Measurements from ENCODE around the gene DACH1.
A peak's percentile ranks its signal among the peaks of the same experiment; 100 is the strongest.

DACH1 gene

DNA sequence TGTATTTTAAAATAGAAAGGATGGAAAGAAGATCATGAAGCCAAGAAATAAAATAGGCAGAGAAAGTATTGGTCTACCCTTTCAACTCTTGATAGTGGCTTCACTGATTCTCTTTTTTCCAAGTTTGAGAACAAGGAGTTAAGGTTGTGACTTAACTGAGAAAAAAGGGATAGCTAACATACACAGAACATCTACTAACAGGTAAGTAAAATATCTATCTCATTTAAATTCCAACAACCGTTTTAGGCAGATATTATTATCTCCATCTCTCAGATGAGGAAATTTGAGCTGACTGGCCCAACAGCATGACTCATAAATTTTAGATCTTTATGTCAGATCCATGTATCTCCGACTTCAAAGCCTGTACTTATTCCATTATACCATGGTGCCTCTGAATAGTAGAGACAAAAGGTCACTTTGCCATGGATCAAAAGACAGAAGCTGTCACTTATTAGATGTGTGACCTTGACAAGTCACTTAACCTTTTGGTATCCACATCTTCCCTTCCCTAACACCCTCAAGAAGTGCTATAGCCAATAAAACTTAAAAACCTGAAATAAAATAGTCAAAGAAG, 152.1 kb downstream of the DACH1 start:
- Histone ChIP-seq H3K4me2 (ENCODE audit: insufficient read depth, low read length, poor library complexity, severe bottlenecking) (no peak overlapping the region), H3K9ac (ENCODE audit: low read depth, low read length, poor library complexity) (no peak overlapping the region), H4K8ac (ENCODE audit: low read depth, low read length) (no peak overlapping the region), H3K4me3 (ENCODE audit: low read length in 2 of 2) (no peak overlapping the region), H4K91ac (ENCODE audit: low read depth, low read length, poor library complexity) (no peak overlapping the region), H3K4me1 (ENCODE audit: control insufficient read depth in 2 of 2, insufficient read depth in 1 of 2, low read depth in 1 of 2, low read length in 2 of 2) (peaks cover 1 to 7% of the 10 kb centered on the region in 2 donors), H3K79me1 (ENCODE audit: low read depth, low read length) (no peaks in the 10 kb centered on the region), H2BK15ac (ENCODE audit: low read length) (no peak overlapping the region), H3K18ac (ENCODE audit: low read length) (no peak overlapping the region), H3K23ac (ENCODE audit: low read depth, low read length, poor library complexity) (no peak overlapping the region), H3K14ac (ENCODE audit: low read length) (no peak overlapping the region), H3K27me3 (ENCODE audit: control insufficient read depth in 3 of 3, insufficient read depth in 3 of 3, low read depth in 1 of 3, low read length in 3 of 3) (no peaks in the 10 kb centered on the region), H3K4ac (ENCODE audit: low read length) (no peak overlapping the region), H2AFZ (ENCODE audit: low read length) (no peak overlapping the region), H2AK5ac (ENCODE audit: low read depth, low read length) (no peak overlapping the region), H3K27ac (replicated peaks; ENCODE audit: low read length) (no peak overlapping the region), H2BK5ac (ENCODE audit: low read length) (no peak overlapping the region), H3K9me3 (replicated peaks in 1 of 2; ENCODE audit: control insufficient read depth in 2 of 2, insufficient read depth in 1 of 2, low read depth in 1 of 2, low read length in 2 of 2) (no peaks in the 10 kb centered on the region), H2BK120ac (ENCODE audit: low read depth, low read length) (no peak overlapping the region), H3K36me3 (replicated peaks in 1 of 2; ENCODE audit: control insufficient read depth in 2 of 2, insufficient read depth in 2 of 2, low read length in 2 of 2) (no peaks in the 10 kb centered on the region), H2BK12ac (ENCODE audit: low read length) (no peak overlapping the region)
- WGBS, 2 donors (ENCODE audit: extremely low coverage in 2 of 2, insufficient read length in 2 of 2, insufficient replicate concordance in 1 of 2), result no CpG with 5 or more reads among the region's 2 CpGs
- DNase-seq (ENCODE audit: low spot score), result no peak

GRCh38 chr13:71712988-71713653, 153.9 kb downstream of the DACH1 start:
- no peak overlapping the region for H3K27ac ChIP-seq (replicated peaks; ENCODE audit: low read length)
- peak; percentile 20 for DNase-seq (ENCODE audit: low spot score)

GRCh38 chr13:71704656-71705055, 162.3 kb downstream of the DACH1 start:
- Histone ChIP-seq H3K9ac (ENCODE audit: low read depth, low read length, poor library complexity) (no peak overlapping the region), H4K91ac (ENCODE audit: low read depth, low read length, poor library complexity) (no peak overlapping the region), H2BK12ac (ENCODE audit: low read length) (no peak overlapping the region), H3K14ac (ENCODE audit: low read length) (no peak overlapping the region), H2BK15ac (ENCODE audit: low read length) (no peak overlapping the region), H3K4me3 (ENCODE audit: low read length in 2 of 2) (no peak overlapping the region), H2BK120ac (ENCODE audit: low read depth, low read length) (no peak overlapping the region), H3K27ac (replicated peaks; ENCODE audit: low read length) (no peak overlapping the region), H2AFZ (ENCODE audit: low read length) (no peak overlapping the region), H4K8ac (ENCODE audit: low read depth, low read length) (no peak overlapping the region), H3K27me3 (ENCODE audit: control insufficient read depth in 3 of 3, insufficient read depth in 3 of 3, low read depth in 1 of 3, low read length in 3 of 3) (no peaks in the 10 kb centered on the region), H3K9me3 (replicated peaks in 1 of 2; ENCODE audit: control insufficient read depth in 2 of 2, insufficient read depth in 1 of 2, low read depth in 1 of 2, low read length in 2 of 2) (no peaks in the 10 kb centered on the region), H2AK5ac (ENCODE audit: low read depth, low read length) (no peak overlapping the region), H3K4me1 (ENCODE audit: control insufficient read depth in 2 of 2, insufficient read depth in 1 of 2, low read depth in 1 of 2, low read length in 2 of 2) (no peaks in the 10 kb centered on the region), H3K79me1 (ENCODE audit: low read depth, low read length) (no peaks in the 10 kb centered on the region), H3K4me2 (ENCODE audit: insufficient read depth, low read length, poor library complexity, severe bottlenecking) (no peak overlapping the region), H3K4ac (ENCODE audit: low read length) (no peak overlapping the region), H3K23ac (ENCODE audit: low read depth, low read length, poor library complexity) (no peak overlapping the region), H2BK5ac (ENCODE audit: low read length) (no peak overlapping the region), H3K18ac (ENCODE audit: low read length) (no peak overlapping the region), H3K36me3 (replicated peaks in 1 of 2; ENCODE audit: control insufficient read depth in 2 of 2, insufficient read depth in 2 of 2, low read length in 2 of 2) (no peaks in the 10 kb centered on the region)
- no peak for DNase-seq (ENCODE audit: low spot score)
- WGBS, 2 donors (ENCODE audit: extremely low coverage in 2 of 2, insufficient read length in 2 of 2, insufficient replicate concordance in 1 of 2), result no CpG with 5 or more reads among the region's 4 CpGs

More at GRCh38 chr13:71712988-71713653, 153.9 kb downstream of the DACH1 start:
- no peaks in the 10 kb centered on the region for H3K36me3 ChIP-seq (replicated peaks in 1 of 2; ENCODE audit: control insufficient read depth in 2 of 2, insufficient read depth in 2 of 2, low read length in 2 of 2)
- H2AFZ ChIP-seq (ENCODE audit: low read length), result no peak overlapping the region
- H3K4me1 ChIP-seq (ENCODE audit: control insufficient read depth in 2 of 2, insufficient read depth in 1 of 2, low read depth in 1 of 2, low read length in 2 of 2), result peaks cover 0 to 7% of the 10 kb centered on the region in 2 donors
- no peak overlapping the region for H4K91ac ChIP-seq (ENCODE audit: low read depth, low read length, poor library complexity)
- H3K14ac ChIP-seq (ENCODE audit: low read length), result no peak overlapping the region
- no peak overlapping the region for H2AK5ac ChIP-seq (ENCODE audit: low read depth, low read length)
- H4K8ac ChIP-seq (ENCODE audit: low read depth, low read length), result no peak overlapping the region
- no peak overlapping the region for H2BK15ac ChIP-seq (ENCODE audit: low read length)
- no peaks in the 10 kb centered on the region for H3K27me3 ChIP-seq (ENCODE audit: control insufficient read depth in 3 of 3, insufficient read depth in 3 of 3, low read depth in 1 of 3, low read length in 3 of 3)
- H2BK5ac ChIP-seq (ENCODE audit: low read length), result no peak overlapping the region
- H3K4me2 ChIP-seq (ENCODE audit: insufficient read depth, low read length, poor library complexity, severe bottlenecking), result no peak overlapping the region
- H3K9ac ChIP-seq (ENCODE audit: low read depth, low read length, poor library complexity), result no peak overlapping the region
- H3K23ac ChIP-seq (ENCODE audit: low read depth, low read length, poor library complexity), result no peak overlapping the region
- H3K4me3 ChIP-seq (ENCODE audit: low read length in 2 of 2), result no peak overlapping the region
- no peak overlapping the region for H2BK12ac ChIP-seq (ENCODE audit: low read length)
- H3K9me3 ChIP-seq (replicated peaks in 1 of 2; ENCODE audit: control insufficient read depth in 2 of 2, insufficient read depth in 1 of 2, low read depth in 1 of 2, low read length in 2 of 2), result no peaks in the 10 kb centered on the region
- no peak overlapping the region for H3K18ac ChIP-seq (ENCODE audit: low read length)
- no CpG with 5 or more reads among the region's 3 CpGs for WGBS, 2 donors (ENCODE audit: extremely low coverage in 2 of 2, insufficient read length in 2 of 2, insufficient replicate concordance in 1 of 2)
- H3K79me1 ChIP-seq (ENCODE audit: low read depth, low read length), result no peaks in the 10 kb centered on the region
- no peak overlapping the region for H3K4ac ChIP-seq (ENCODE audit: low read length)
- no peak overlapping the region for H2BK120ac ChIP-seq (ENCODE audit: low read depth, low read length)

DNA sequence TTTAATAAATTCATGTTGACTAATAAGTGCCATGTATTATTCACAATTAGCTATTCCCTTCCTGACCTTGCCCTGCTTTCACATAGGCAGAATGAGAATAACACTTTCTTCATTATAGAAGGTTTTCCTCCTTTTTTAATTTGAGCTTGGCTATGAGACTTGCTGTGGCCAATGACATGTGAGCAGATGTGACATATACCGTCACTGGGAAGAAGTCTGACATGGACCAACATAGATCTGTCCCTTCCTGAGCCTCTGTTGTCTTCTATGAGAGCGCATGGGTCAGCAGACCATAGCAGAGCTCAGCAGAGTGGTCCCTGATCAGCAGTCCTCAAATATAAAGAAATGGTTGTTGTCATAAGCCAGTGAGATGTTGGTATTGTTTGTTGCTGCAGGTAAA, 163.9 kb downstream of the DACH1 start:
- H3K14ac ChIP-seq (ENCODE audit: low read length), result no peak overlapping the region
- no CpG with 5 or more reads among the region's 2 CpGs for WGBS, 2 donors (ENCODE audit: extremely low coverage in 2 of 2, insufficient read length in 2 of 2, insufficient replicate concordance in 1 of 2)

More for the DNA sequence above, 163.9 kb downstream of the DACH1 start:
- Histone ChIP-seq H2BK15ac (ENCODE audit: low read length) (no peak overlapping the region), H3K4ac (ENCODE audit: low read length) (no peak overlapping the region), H3K18ac (ENCODE audit: low read length) (no peak overlapping the region), H3K79me1 (ENCODE audit: low read depth, low read length) (no peaks in the 10 kb centered on the region), H2AFZ (ENCODE audit: low read length) (no peak overlapping the region), H3K23ac (ENCODE audit: low read depth, low read length, poor library complexity) (no peak overlapping the region), H3K36me3 (replicated peaks in 1 of 2; ENCODE audit: control insufficient read depth in 2 of 2, insufficient read depth in 2 of 2, low read length in 2 of 2) (no peaks in the 10 kb centered on the region), H3K9ac (ENCODE audit: low read depth, low read length, poor library complexity) (no peak overlapping the region), H2BK12ac (ENCODE audit: low read length) (no peak overlapping the region), H3K4me1 (ENCODE audit: control insufficient read depth in 2 of 2, insufficient read depth in 1 of 2, low read depth in 1 of 2, low read length in 2 of 2) (no peaks in the 10 kb centered on the region), H3K4me3 (ENCODE audit: low read length in 2 of 2) (no peak overlapping the region), H3K27ac (replicated peaks; ENCODE audit: low read length) (no peak overlapping the region), H2BK5ac (ENCODE audit: low read length) (no peak overlapping the region), H4K91ac (ENCODE audit: low read depth, low read length, poor library complexity) (no peak overlapping the region), H4K8ac (ENCODE audit: low read depth, low read length) (no peak overlapping the region), H3K27me3 (ENCODE audit: control insufficient read depth in 3 of 3, insufficient read depth in 3 of 3, low read depth in 1 of 3, low read length in 3 of 3) (no peaks in the 10 kb centered on the region), H2AK5ac (ENCODE audit: low read depth, low read length) (no peak overlapping the region), H2BK120ac (ENCODE audit: low read depth, low read length) (no peak overlapping the region), H3K4me2 (ENCODE audit: insufficient read depth, low read length, poor library complexity, severe bottlenecking) (no peak overlapping the region), H3K9me3 (replicated peaks in 1 of 2; ENCODE audit: control insufficient read depth in 2 of 2, insufficient read depth in 1 of 2, low read depth in 1 of 2, low read length in 2 of 2) (no peaks in the 10 kb centered on the region)
- no peak for DNase-seq (ENCODE audit: low spot score)
